HG03097 (cell line): ENCODE results near the gene UNC45A.
"Not testable (repeated sequence)": the region's sequence is repeated elsewhere in the genome, so short reads cannot be mapped to it uniquely, and the experiment has no call there.

Source experiments
- ATAC-seq: cut with Tn5 transposase; IDR thresholded peaks from one replicate; pipeline ENCODE4 v1.9.1; 2021; ENCODE audit not compliant: unreplicated experiment, low FRiP score

UNC45A gene, protein sequence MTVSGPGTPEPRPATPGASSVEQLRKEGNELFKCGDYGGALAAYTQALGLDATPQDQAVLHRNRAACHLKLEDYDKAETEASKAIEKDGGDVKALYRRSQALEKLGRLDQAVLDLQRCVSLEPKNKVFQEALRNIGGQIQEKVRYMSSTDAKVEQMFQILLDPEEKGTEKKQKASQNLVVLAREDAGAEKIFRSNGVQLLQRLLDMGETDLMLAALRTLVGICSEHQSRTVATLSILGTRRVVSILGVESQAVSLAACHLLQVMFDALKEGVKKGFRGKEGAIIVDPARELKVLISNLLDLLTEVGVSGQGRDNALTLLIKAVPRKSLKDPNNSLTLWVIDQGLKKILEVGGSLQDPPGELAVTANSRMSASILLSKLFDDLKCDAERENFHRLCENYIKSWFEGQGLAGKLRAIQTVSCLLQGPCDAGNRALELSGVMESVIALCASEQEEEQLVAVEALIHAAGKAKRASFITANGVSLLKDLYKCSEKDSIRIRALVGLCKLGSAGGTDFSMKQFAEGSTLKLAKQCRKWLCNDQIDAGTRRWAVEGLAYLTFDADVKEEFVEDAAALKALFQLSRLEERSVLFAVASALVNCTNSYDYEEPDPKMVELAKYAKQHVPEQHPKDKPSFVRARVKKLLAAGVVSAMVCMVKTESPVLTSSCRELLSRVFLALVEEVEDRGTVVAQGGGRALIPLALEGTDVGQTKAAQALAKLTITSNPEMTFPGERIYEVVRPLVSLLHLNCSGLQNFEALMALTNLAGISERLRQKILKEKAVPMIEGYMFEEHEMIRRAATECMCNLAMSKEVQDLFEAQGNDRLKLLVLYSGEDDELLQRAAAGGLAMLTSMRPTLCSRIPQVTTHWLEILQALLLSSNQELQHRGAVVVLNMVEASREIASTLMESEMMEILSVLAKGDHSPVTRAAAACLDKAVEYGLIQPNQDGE

DNA sequence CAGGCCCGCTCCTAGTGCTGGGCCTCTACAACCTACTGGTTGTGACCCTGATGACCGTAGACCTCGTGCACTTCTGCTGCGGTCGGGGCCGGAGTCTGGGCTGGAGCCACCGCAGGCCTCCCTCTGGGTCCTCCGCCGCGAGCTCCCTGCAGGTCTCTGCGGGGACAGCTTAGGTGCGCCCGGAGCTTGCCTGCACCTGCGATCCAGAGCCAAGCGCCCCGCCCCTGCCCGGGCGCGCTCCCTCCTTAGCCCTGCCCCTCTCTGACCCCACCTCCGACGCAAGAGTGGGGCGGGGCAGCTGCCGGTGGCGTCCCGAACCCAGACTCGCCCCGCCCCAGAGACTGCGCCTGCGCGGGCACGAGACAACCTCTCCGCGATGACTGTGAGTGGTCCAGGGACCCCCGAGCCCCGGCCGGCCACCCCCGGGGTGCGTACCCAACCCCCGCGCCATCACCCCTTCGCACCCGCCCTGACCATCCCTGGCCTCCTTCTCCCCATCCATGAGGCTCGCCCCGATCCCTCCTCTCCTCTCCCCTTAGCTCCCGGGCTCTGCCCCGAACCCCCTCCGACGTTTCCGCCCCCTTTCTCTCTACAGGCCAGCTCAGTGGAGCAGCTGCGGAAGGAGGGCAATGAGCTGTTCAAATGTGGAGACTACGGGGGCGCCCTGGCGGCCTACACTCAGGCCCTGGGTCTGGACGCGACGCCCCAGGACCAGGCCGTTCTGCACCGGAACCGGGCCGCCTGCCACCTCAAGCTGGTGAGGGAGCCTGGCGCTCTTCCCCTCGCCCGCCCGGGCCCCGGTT, at the start of gene UNC45A:
UNC45A (plus strand) TSS at position 337 of the 803 bp plus-strand sequence; CDS start at position 377, 40 bp downstream.
- peak; percentile 49 for ATAC-seq

- ATAC-seq = no peak
These were observed 49.4 kb upstream of the UNC45A start for GRCh38 chr15:90885432-90886290.

DNA sequence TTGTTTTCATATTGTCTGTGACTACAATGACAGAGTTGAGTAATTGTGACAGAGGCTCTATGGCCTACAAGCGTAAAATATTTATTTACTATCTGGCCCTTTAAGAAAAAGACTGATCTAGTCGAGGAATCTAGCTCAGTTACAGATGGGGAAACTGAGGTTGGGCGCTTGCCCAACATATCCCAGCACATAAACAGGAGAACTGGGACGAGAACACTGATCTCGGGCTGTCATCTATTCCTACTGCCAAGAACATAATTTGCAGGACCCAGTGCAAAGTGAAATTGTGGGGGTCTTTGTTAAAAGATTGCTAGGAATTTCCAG, 48.8 kb upstream of the UNC45A start:
- ATAC-seq = no peak

DNA sequence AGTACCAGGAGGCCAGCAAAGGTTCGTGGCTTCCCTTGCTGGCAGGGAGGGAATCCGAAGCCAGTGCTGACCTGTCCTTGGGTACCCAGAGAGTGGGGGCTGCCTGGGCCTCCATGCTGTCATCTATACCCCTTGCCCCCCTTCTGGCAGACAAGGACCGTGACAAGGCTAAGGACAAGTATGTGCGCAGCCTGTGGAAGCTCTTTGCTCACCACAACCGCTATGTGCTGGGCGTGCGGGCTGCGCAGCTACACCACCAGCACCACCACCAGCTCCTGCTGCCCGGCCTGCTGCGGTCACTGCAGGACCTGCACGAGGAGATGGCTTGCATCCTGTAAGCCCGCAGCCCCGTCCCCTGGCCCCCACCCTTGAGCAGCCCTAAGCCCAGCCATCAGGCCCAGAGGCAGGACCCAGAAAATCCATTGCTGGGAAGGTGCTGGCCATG, 48.0 kb upstream of the UNC45A start:
- no peak for ATAC-seq

DNA sequence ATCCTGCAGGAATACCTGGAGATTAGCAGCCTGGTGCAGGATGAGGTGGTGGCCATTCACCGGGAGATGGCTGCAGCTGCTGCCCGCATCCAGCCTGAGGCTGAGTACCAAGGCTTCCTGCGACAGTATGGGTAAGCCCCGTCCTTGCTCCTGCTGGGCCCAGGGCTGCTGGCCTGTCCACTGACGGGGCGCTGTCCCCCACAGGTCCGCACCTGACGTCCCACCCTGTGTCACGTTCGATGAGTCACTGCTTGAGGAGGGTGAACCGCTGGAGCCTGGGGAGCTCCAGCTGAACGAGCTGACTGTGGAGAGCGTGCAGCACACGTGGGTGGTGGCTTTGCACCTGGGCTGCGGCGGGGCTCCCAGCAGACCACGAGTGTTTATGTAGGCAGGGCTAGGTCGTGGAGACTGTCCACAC, 45.8 kb upstream of the UNC45A start:
- no peak for ATAC-seq

DNA sequence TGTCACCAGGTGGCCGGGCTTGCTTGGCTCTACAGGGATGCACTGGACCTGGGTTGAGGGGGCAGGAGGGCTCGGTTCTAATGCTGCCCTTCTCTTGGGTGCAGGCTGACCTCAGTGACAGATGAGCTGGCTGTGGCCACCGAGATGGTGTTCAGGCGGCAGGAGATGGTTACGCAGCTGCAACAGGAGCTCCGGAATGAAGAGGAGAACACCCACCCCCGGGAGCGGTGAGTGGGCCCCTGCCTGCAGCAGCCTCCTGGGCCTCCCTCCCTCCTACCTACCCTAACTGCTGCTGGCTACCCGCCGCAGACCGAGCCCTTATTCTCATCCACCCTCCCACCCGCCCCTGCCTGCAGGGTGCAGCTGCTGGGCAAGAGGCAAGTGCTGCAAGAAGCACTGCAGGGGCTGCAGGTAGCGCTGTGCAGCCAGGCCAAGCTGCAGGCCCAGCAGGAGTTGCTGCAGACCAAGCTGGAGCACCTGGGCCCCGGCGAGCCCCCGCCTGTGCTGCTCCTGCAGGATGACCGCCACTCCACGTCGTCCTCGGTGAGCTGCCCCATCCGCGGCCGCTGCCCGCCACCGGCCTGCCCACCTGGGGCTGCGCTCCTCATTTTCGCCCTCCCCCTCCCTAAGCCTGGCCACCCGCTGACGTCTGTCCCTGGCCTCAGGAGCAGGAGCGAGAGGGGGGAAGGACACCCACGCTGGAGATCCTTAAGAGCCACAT, 45.2 kb upstream of the UNC45A start:
- ATAC-seq = no peak

- no peak for ATAC-seq
These were observed 44.2 kb upstream of the UNC45A start for GRCh38 chr15:90890839-90891238.

DNA sequence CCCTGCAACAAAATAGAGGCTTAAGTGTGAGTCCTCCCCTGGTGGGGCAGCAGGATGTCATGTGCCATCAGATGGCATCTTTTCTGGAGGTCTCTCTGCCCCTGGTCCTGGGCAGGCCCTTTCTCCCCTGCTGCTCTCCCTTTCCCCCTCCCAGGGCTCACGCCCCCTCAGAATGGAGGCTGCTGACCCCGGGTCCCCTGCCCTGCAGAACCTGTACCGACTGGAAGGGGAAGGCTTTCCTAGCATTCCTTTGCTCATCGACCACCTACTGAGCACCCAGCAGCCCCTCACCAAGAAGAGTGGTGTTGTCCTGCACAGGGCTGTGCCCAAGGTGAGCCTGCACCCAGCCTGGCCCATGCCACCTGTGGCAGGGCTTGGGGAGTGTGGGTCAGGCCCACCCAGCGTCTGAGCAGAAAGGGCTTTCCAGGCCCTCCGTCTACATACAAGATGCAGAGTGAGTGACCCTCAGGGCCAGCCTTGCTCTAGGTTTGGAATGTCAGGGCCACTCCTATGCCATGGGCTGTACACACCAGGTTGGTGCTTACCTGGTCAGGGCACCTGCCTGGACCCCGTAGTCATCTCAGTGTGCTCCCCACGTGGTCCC, 43.6 kb upstream of the UNC45A start:
- ATAC-seq = no peak

DNA sequence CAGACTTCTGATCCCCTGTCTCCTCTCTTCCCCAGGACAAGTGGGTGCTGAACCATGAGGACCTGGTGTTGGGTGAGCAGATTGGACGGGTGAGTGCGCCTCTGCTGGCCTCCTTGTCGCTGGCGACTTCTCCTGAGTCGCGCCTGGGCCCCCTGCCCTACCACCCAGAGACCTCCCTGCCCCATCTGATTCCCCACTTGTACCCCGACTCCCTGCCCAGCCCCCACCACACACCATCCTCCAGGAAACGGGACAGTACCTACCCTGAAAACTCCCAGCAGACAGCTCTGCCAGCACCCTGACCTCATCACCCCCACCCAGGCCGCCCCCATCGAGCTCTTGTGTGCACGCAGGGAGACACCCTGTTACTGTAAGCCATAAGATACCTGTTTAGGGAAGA, 43.1 kb upstream of the UNC45A start:
- no peak for ATAC-seq

- ATAC-seq = no peak
These were observed 42.4 kb upstream of the UNC45A start for GRCh38 chr15:90892498-90893174.

DNA sequence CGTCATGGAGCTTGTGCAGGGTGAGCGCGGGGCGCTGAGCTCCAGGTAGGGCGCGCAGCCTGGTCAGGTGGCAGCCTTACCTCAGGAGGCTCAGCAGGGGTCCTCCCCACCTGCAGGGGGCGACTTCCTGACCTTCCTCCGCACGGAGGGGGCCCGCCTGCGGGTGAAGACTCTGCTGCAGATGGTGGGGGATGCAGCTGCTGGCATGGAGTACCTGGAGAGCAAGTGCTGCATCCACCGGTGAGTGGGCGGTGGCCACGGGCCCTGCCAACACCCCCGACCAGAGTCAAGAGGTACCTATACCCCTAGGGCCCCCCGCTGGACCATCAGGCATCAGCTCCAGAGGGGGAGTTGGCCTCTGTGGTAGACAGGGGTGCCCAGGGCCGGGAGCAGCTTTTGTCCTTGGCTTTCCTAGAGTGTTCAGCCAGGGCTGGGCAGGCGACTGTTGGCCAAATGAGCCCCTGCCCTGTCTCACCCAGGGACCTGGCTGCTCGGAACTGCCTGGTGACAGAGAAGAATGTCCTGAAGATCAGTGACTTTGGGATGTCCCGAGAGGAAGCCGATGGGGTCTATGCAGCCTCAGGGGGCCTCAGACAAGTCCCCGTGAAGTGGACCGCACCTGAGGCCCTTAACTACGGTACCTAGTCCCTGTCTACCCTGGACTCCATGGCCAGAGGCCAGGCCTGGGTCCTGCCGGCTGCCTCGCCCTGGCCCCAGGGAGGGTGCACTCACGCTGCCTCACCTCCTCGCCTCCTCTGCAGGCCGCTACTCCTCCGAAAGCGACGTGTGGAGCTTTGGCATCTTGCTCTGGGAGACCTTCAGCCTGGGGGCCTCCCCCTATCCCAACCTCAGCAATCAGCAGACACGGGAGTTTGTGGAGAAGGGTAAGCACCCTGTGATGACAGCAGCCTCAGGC, 41.7 kb upstream of the UNC45A start:
- ATAC-seq = no peak

- no peak for ATAC-seq
These were observed 39.4 kb upstream of the UNC45A start for GRCh38 chr15:90895571-90896117.

DNA sequence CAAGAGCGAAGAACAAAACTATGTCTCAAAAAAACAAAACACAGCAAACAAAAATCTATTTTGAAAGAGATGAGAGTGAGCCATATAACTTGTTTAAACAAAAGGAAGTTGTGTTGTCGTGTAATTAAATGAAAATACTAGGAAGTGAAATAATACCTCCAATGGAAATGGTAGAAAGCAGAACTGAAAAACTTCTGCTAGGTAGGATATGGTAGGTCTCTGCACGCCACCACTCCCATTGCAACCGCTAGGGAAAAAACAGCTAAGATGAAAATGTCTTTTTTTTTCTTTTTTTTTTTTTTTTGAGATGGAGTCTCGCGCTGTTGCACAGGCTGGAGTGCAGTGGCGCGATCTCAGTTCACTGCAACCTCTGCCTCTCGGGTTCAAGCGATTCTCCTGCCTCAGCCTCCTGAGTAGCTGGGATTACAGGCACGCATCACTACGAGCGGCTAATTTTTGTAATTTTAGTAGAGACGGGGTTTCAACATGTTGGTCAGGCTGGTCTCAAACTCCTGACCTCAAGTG, 37.9 kb upstream of the UNC45A start:
- ATAC-seq = not testable (repeated sequence)

DNA sequence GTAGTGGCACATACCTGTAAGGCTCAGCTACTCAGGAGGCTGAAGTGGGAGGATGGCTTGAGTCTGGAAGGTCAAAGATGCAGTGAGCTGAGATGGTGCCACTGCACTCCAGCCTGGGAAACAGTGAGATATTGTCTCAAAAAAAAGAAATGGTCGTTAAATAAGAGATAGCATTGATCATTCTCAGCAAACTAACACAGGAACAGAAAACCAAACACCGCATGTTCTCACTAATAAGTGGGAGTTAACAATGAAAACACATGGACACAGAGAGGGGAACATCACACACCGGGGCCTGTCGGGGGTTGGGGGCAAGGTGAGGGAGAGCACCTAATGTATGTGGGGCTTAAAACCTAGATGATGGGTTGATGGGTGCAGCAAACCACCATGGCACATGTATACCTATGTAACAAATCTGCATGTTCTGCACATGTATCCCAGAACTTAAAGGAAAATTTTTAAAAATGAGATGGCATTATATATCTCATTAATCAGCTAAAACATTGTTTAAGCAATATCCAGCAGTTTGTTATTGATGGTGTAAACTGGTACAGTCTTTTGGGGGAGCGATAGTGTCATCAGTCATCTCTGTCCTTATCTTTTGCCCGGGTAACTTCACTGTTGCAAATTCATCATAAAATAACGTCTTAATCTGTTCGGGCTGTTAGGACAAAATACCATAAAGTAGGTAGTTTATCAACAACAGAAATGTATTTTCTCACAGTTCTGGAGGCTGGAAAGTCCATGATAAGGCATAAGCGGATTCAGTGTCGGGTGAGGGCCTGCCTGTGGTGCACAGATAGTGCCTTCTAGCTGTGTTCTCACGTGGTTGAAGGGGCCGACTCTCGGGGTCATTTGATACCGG, 33.7 kb upstream of the UNC45A start:
- ATAC-seq = no peak

DNA sequence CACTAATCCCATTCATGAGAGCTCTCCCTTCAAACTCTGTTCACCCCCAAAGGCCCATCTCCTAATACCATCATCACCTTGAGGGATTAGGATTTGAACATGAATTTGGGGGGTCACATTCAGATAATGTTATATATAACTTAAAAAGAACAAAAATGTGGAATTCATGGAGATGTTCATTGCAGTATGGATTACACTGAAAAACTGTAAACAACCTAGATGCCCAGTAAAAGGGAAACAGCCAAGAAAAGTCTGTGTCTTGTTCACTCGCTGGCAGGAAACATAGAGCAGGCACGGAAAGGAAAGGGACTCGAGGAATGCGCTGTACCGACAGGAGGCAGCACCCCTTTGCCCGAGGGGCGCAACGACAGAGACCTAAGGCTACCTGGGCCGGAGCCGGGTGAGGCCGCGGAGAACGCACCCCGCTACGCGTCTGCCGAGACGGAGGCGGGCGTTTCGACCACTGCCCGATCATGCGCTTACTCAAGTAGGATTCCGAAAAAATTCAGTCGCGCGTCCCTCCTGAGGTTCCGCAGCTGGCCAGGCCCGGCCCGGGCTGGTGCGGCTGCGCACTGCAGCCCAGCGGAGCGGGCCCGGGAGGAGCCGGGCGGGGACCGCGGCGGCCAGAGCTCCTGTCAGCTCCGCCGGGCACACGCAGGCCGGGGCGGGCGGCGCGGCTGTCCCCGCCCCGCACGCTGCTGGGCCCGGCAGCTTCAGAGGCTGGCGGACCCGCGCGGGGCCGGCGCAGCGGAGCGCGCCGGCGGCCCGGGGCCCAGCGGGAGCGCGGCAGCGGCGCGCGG, 32.8 kb upstream of the UNC45A start:
- peak; percentile 64 for ATAC-seq
